Glomerular endothelial cell (primary cell): ENCODE data around the gene ZNF581. TPM values are rescaled to one million over a fixed set of nuclear protein-coding genes. Genes with fewer than 3 reads are reported as not detected.

Experiments used
- DNase-seq: peaks from one replicate; pipeline ENCODE4 v3.0.0-alpha.2; 2011; ENCODE audit warnings: low read depth, low spot score; ENCODE audit errors: extremely low read depth
- total RNA-seq: library from RNA; depleted of rRNA; stranded (reverse); fragments of >200 nt; gene quantifications from 2 replicates; pipeline ENCODE4 v1.2.3, GENCODE V29; 2015

ZNF581 gene
- total RNA-seq, 1 donor from 2014 or later, result 22.8 TPM

GRCh38 chr19:55625004-55625326, 18.5 kb upstream of the ZNF581 start:
- DNase-seq, result no peak

- DNase-seq, result no peak
Measured at GRCh38 chr19:55626350-55626749, 17.1 kb upstream of the ZNF581 start.

GRCh38 chr19:55632463-55632834, 11.0 kb upstream of the ZNF581 start:
- peak; percentile 89 for DNase-seq

GRCh38 chr19:55633861-55634260, 9.6 kb upstream of the ZNF581 start:
- no peak for DNase-seq

GRCh38 chr19:55635334-55635717, 8.1 kb upstream of the ZNF581 start:
- no peak for DNase-seq

- no peak for DNase-seq
Measured at GRCh38 chr19:55635856-55636440, 7.5 kb upstream of the ZNF581 start.

- DNase-seq, result no peak
Measured at GRCh38 chr19:55636723-55637122, 6.7 kb upstream of the ZNF581 start.

GRCh38 chr19:55637534-55637933, 5.9 kb upstream of the ZNF581 start:
- no peak for DNase-seq

GRCh38 chr19:55638864-55639359, 4.5 kb upstream of the ZNF581 start:
- no peak for DNase-seq

GRCh38 chr19:55640043-55640576, 3.3 kb upstream of the ZNF581 start:
- DNase-seq, result no peak

GRCh38 chr19:55640577-55641425, 2.6 kb upstream of the ZNF581 start, which contains the start of gene ZNF580:
Gene ZNF580, plus strand, starts transcription at chr19:55641002. Its CDS starts 1,507 bp downstream, at chr19:55642509.
- no peak for DNase-seq

GRCh38 chr19:55641426-55642152, 1.9 kb upstream of the ZNF581 start:
- DNase-seq, result no peak

- no peak for DNase-seq
Measured at GRCh38 chr19:55642153-55643002, 1.1 kb upstream of the ZNF581 start.

- no peak for DNase-seq
Measured at GRCh38 chr19:55643887-55644176, 383 bp downstream of the ZNF581 start.

GRCh38 chr19:55644191-55644833, 863 bp downstream of the ZNF581 start:
- DNase-seq, result no peak

- no peak for DNase-seq
Measured at GRCh38 chr19:55644842-55645511, 1.5 kb downstream of the ZNF581 start.

- DNase-seq, result no peak
Measured at GRCh38 chr19:55645512-55645881, 2.0 kb downstream of the ZNF581 start.

- no peak for DNase-seq
Measured at GRCh38 chr19:55646889-55647731, 3.7 kb downstream of the ZNF581 start.
